GM12801 (cell line): ENCODE measurements around the gene KRT82.

Source experiments
- CTCF ChIP-seq: IDR thresholded peaks from one replicate; pipeline ENCODE4 v1.5.1; 2011; ENCODE audit warnings: control low read depth; ENCODE audit not compliant: insufficient read length; ENCODE audit errors: extremely low read depth

The KRT82 gene

DNA sequence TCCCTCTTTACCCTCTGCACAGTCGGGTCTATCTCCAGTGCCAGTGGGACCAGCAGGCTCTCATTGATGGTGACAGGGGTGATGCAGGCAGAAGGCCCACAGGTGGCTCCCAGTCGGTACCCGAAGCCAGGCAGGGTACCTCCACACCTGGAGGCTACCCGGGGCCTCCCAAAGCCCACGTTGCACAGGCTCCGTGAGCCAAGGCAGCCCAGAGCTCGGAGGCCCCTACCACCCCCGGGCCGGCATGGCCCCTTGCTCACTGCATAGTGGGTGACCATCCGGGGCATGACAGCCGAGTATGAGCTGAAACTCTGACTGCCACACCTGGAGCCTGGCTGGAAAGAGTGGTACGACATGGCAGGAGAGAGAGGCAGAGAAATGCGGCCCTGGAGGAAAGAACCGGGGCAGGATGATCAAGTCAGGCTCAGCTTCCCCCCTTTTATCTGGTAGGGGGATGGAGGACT, at the start of gene KRT82:
TSS of gene KRT82 (minus strand) at position 414 of the 464 bp plus-strand sequence. CDS start at position 356, 58 bp downstream.
- no peak for TF ChIP-seq CTCF

GRCh38 chr12:52455821-52456220, 49.7 kb upstream of the KRT82 start:
- no peak for TF ChIP-seq CTCF

DNA sequence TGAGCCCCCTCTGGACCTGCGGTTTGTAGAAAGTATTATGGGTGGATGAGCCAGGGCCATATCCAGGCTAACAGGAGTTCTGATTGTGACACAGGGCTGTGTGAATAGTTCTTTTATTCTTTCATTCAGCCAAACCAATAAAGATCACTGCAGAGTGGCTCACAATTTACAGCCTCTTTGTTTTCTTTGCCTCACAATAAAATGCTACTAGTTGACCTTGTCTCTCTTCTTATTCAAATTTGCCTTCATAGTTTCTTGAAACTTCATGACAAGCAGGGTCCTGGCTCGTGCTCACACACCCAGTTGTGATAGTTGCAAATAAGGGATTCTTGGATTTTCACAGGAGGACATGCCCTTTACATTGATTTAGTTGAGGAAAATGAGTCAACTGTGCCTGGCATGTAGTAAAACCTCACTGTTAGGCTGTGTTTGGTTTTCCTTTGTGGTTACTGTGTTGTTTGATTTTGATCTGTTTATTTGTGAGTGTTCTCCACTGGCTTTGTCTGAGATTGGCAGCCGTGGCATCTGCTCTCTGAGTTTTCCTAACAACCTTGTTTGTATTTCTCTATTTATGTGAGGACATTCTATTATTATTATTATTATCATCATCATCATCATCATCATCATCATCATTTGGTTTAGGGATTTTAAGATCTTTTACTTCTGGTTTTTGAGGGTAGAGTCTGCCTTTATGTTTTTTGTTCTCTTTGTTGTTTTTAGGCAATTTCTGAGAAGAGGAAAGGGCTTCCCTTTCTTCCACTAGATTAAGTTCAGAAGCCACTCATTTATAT, 48.5 kb upstream of the KRT82 start:
- no peak for TF ChIP-seq CTCF

- TF ChIP-seq CTCF, result no peak
Observed at GRCh38 chr12:52452101-52452500, 46.0 kb upstream of the KRT82 start, which contains the start of gene KRT6B. Gene KRT6B, minus strand, starts transcription at chr12:52452146. Its CDS starts 68 bp downstream, at chr12:52452078.

GRCh38 chr12:52448228-52448627, 42.1 kb upstream of the KRT82 start:
- no peak for TF ChIP-seq CTCF

DNA sequence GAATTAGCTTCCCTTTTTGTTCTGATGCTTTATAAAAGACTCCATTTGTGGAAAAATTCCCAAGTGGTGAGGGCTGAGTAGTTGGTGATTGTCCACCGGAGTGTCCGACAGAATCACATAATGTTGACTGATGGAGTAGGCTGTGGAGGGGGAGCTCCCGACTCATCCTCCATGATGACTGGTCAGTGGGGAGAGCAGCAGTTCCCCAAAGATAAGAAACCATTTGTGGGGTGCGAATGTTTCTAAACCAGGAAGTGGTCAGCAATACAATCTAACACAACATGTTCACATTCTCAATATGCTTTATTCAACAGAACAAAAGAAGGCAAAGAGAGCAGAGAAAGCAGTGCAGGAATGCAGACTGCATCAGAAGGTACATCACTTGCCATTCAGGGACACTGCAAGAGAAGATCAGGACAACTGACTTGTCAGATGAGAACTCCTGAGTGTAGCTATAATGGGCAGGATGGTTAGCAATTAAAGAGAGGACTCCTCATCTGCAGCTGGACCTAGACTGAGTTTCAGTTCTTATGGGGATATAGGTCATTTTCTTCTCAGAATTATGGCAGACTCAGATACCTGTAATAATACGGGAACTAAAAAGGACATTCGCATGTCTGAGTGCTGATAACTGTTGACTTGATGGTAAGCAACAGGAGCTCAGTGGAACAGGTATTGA, 40.4 kb upstream of the KRT82 start:
- TF ChIP-seq CTCF, result no peak

DNA sequence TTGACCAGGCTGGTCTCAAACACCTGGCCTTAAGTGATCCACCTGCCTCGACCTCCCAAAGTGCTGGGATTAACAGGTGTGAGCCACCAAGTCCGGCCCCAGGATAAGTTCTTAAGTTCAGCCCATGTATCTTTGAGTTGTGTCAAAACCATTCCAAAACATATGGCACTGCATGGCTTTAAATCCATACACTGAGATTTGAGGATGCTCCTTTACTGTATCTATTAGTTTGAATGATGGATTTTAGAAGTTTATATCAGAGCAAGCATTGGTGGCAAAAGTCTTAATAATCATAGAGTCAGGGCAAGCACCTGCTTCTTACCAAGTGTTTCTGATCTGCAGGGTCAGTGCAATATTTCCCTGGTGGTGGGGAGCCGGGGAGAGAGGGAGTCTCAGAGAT, 39.7 kb upstream of the KRT82 start:
- no peak for TF ChIP-seq CTCF
